ENCODE results near the gene ZMYND8.
A peak's percentile ranks its signal among the peaks of the same experiment; 100 is the strongest.
"Not testable (repeated sequence)": the region's sequence is repeated elsewhere in the genome, so short reads cannot be mapped to it uniquely, and the experiment has no call there.

Gene ZMYND8

GRCh38 chr20:47356526-47357295 lies at the start of gene ZMYND8:
TSS of gene ZMYND8 (minus strand) at chr20:47356699. CDS start at chr20:47356670, 29 bp downstream.
- peak; percentile 81 to 98 for DNase-seq

DNA sequence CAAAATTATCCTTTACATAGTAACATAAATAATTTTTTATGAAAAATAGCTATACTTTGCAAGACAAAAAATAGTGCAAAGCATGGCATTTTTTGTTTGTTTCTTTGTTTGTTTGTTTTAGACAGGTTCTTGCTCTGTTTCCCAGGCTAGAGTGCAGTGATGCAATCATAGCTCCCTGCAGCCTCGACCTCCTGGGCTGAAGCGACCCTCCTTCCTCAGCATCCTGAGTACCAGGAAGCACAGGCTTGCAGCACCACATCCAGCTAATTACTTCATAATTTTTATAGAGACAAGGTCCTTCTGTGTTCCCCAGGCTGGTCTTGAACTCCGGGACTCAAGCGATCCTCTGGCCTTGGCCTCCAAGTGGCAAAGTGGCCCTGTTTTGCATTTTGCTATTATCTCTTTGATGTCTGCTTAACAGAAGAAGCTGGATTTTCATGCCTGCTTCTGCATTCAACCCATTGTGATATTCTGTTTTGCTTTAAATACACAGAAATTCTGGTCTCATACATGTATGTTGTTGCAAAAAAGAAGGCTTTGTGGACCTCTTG lies 49.4 kb upstream of the ZMYND8 start:
- no peak for DNase-seq

GRCh38 chr20:47400685-47401084 lies 44.2 kb upstream of the ZMYND8 start:
- DNase-seq: no peak

- DNase-seq: no peak
Observed at GRCh38 chr20:47397652-47398301, 41.3 kb upstream of the ZMYND8 start.

- no peak for DNase-seq
Observed at GRCh38 chr20:47396762-47397476, 40.4 kb upstream of the ZMYND8 start.

- DNase-seq: not testable (repeated sequence)
Observed at GRCh38 chr20:47393796-47394514, 37.5 kb upstream of the ZMYND8 start.

DNA sequence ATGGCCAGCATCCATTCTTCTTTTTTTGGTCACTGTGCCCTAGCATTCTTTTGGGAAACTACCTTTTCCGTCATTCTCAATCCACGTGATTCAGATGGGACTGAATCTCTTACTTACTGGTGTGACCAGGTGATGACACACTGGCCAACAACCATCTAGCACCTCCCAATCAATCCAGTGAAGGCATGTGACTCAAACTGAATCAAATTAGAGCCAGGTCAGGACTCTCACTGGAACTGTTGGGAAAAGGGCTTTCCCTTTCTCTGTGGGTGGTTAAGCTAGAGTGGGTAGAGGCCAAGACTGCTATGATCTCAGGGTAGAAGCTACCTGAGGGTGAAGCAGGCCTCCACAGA lies 36.2 kb upstream of the ZMYND8 start:
- no peak for DNase-seq

DNA sequence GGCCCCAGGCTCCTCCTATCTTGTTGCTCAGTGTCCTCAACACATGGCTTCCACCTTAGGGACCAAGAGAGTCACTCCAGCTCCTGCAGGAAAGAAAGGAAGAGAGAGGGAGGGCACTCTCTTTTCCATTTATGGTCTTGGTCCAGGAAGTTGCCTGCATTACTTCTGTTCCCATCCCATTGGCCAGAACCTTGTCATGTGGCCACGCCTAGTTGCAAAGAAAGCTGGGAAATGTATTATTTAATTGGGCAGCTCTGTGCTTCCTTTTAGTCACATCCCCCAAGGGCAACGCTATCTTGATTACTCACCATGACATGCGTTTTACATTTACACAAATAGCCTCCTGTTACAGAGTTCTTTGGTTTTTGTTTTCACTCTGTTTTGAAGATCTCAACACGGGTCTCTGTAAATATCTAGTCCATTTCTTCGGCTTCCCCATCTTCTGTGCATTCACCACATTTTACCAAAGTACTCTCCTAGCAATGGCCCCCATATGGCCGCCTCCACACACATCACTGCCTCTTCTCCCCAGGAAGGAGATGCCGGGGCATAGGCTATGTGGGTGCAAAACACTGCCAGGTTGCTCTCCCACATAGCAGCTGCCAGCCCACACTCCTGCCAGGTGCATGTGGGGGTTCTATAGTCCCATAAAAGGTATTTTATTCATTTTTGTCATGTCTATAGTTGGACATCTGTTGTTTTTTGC lies 35.7 kb upstream of the ZMYND8 start:
- no peak for DNase-seq

- DNase-seq: no peak
Observed at GRCh38 chr20:47391276-47392010, 34.9 kb upstream of the ZMYND8 start.

DNA sequence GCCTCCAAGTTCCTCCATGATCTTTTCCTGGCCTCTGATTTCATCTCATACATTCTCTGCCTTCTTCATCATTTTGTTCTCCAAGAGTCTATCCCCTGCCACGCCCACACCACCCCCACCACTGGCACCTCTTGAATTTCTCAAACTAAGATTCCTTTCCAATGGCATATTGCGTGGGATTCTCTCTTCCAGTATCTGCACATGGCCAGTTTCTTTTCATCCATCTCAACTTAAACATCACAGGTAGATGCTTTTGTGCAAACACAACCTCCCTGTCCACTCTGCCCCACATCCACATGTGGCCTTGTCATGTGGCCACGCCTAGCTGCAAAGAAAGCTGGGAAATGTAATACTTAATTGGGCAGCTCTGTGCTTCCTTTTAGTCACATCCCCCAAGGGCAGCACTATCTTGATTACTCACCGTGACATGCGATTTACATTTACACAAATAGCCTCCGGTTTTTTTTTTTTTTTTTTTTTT lies 33.4 kb upstream of the ZMYND8 start:
- DNase-seq: no peak

- DNase-seq: not testable (repeated sequence)
Observed at GRCh38 chr20:47385968-47386367, 29.5 kb upstream of the ZMYND8 start.

DNA sequence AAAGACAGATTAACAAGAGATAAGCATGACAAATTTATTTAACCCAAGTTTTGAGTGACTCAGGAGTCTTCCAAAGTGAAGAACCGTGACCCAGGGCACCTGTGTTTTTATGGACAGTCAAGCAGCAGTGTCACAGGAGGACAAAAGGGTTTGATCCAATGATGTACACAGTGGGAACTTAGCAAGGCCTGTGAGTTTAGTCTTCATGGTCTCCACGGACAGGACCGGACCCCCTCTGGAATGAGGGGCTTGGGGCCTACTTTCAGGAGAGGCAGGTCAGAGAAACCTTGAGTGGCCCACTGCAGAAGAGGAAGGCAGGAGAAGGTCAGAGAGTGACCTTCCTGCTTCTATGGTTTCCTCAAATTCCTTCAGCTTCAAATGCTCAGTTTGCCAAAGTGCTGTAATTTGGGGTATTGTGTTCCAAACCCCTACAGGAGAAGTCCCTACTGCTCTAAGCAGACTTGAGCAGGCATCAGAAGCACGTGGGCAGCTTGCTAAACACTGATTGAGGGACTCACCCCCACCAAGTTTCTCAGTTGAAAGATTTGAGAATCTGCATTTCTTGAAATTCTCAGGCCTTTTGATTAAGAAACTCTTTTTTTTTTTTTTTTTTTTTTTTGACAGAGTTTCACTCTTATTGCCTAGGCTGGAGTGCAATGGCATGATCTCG lies 26.4 kb upstream of the ZMYND8 start:
- DNase-seq: no peak

DNA sequence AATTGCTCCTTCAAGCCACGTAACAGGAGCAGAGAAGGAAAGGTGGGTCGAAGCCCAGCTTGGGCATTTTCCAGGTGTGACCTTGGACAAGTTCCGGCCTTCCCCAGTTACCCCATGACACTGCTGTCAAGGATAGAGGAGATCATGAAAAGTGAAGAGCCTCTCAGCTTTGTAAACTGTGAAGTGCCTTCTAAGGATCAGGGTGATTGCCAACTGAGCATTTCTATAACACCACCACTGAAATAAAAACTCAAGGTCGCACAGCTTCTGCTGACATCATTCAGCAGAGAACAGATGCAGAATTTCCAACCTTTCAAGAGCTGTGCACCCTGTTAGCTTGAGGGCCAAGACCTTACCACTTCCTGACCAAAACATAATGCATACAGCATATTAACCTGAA lies 24.0 kb upstream of the ZMYND8 start:
- peak; percentile 30 to 64 for DNase-seq

- no peak for DNase-seq
Observed at GRCh38 chr20:47379433-47380150, 23.1 kb upstream of the ZMYND8 start.

DNA sequence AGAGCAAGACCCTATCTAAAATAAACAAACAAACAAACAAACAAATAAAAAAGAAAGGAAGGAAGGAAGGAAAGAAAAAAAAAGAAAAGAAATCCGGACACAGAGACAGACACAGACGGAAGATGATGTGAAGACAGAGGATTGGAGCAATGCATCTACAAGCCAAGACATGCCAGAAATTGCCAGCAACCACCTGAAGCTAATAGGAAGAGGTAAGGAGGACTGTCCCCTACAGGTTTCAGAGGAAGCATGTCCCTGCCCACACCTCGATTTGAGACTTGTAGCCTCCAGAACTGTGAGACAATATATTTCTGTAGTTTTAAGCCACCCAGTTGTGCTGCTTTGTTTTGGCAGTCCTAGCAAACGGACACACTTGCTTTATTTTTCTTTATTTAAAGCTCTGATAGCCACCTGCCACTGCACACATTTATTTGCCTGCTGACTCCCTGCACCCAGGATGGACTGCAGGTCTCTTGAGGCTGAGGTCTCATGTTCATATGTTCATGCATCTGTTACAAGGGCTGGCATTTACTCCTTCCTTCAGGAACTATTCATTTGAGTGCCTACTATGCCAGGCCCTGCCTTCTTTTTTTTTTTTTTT lies 20.7 kb upstream of the ZMYND8 start:
- no peak for DNase-seq

GRCh38 chr20:47376096-47376643 lies 19.7 kb upstream of the ZMYND8 start:
- DNase-seq: not testable (repeated sequence)

DNA sequence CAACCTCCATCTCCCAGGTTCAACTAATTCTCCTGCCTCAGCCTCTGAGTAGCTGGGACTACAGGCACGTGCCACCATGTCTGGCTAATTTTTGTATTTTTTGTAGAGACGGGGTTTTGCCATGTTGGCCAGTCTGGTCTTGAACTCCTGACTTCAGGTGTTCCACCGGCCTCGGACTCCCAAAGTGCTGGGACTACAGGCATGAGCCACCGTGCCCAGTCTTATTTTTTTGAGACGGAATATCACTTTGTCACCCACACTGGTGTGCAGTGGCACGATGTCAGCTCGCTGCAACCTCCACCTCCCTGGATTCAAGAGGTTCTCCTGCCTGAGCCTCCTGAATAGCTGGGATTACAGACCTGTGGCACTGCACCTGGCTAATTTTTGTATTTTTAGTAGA lies 17.6 kb upstream of the ZMYND8 start:
- not testable (repeated sequence) for DNase-seq

GRCh38 chr20:47373206-47373733 lies 16.8 kb upstream of the ZMYND8 start:
- DNase-seq: no peak

All from NCI-H187 (cell line).